MCF 10A (cell line): ENCODE data around the gene C1QL2. TPM values are rescaled to one million over a fixed set of nuclear protein-coding genes. Genes with fewer than 3 reads are reported as not detected.

Source experiments
- BruUV-seq: library from RNA; stranded (reverse); fragments of 400-500 nt; replicated peaks from 2 replicates; lab custom pipeline; 2021; lab: Mats Ljungman, UMichigan
- CTCF ChIA-PET: fragments of 300-600 bp; sonication (Branson Sonifier 250); formaldehyde crosslinking; extraction: SDS; loops from one replicate; lab custom pipeline; 2021; ENCODE audit warnings: antibody characterized with exemption, inconsistent platforms; lab: Yijun Ruan, JAX
- POLR2A ChIA-PET: fragments of 300-600, 350-650 bp; sonication (Branson Sonifier 250); formaldehyde crosslinking; extraction: SDS; loops from one replicate; lab custom pipeline; 2020; ENCODE audit warnings: antibody characterized with exemption, inconsistent platforms; lab: Yijun Ruan, JAX
- DNase-seq: peaks from one replicate; pipeline ENCODE4 v3.0.0-alpha.2; 2018; ENCODE audit not compliant: unreplicated experiment
- H3K27ac Mint-ChIP-seq: one replicate; pipeline ENCODE4 v1.8.0; 2022; ENCODE audit warnings: mild to moderate bottlenecking, low read depth, mixed read lengths; ENCODE audit not compliant: unreplicated experiment
- H3K27me3 Mint-ChIP-seq: one replicate; pipeline ENCODE4 v1.8.0; 2022; ENCODE audit warnings: mixed read lengths; ENCODE audit not compliant: insufficient read depth, unreplicated experiment
- H3K36me3 Mint-ChIP-seq: one replicate; pipeline ENCODE4 v1.8.0; 2022; ENCODE audit warnings: mild to moderate bottlenecking, moderate library complexity, mixed read lengths; ENCODE audit not compliant: insufficient read depth, unreplicated experiment
- H3K4me1 Mint-ChIP-seq: one replicate; pipeline ENCODE4 v1.8.0; 2022; ENCODE audit warnings: mixed read lengths; ENCODE audit not compliant: insufficient read depth, unreplicated experiment
- H3K4me3 Mint-ChIP-seq: one replicate; pipeline ENCODE4 v1.8.0; 2022; ENCODE audit warnings: mild to moderate bottlenecking, moderate library complexity, mixed read lengths; ENCODE audit not compliant: unreplicated experiment
- H3K9me3 Mint-ChIP-seq: one replicate; pipeline ENCODE4 v1.8.0; 2022; ENCODE audit warnings: mixed read lengths; ENCODE audit not compliant: unreplicated experiment
- CTCF ChIP-seq: fragments of 200-600 bp; IDR thresholded peaks from one replicate; pipeline ENCODE4 v1.8.0; 2022; ENCODE audit warnings: antibody characterized with exemption, mild to moderate bottlenecking; ENCODE audit not compliant: unreplicated experiment
- intact Hi-C: fragments of 100-400 bp; cut with micrococcal nuclease; formaldehyde crosslinking; loops from 2 replicates; pipeline ENCODE4 v1.14.1; 2022
- total RNA-seq: library from RNA; stranded (reverse); gene quantifications from 2 replicates; pipeline ENCODE4 v1.2.3, GENCODE V29; 2022

Gene C1QL2
- total RNA-seq, 1 experiment from 2014 or later: not detected

- CTCF ChIA-PET: interaction anchor here (0.6 to 1.6 kb wide), 4 partner anchors 11 to 1969 kb away, joined by 3 to 6 read pairs (median 4); no protein-coding TSS in a partner anchor
- Mint-ChIP-seq H3K9me3 (peaks cover 20% of the 10 kb centered on the region), H3K27me3 (peaks cover 32% of the 10 kb centered on the region), H3K36me3 (no peaks in the 10 kb centered on the region), H3K4me3 (no peak overlapping the region), H3K4me1 (no peaks in the 10 kb centered on the region), H3K27ac (no peak overlapping the region)
- DNase-seq: no peak
- POLR2A ChIA-PET: no interaction called here
- no TSS peak for BruUV-seq
- TF ChIP-seq CTCF: no peak
- intact Hi-C loops: no loop called here
Observed at GRCh38 chr2:119112230-119112629, 46.3 kb downstream of the C1QL2 start.

- H3K36me3 Mint-ChIP-seq: no peaks in the 10 kb centered on the region
- ChIA-PET CTCF (interaction anchor here (0.6 kb wide), 1 partner anchor 1968 kb away, joined by 3 read pairs; no protein-coding TSS in a partner anchor), POLR2A (no interaction called here)
- TF ChIP-seq CTCF: no peak
- no peak overlapping the region for H3K27ac Mint-ChIP-seq
- intact Hi-C loops: no loop called here
- H3K4me3 Mint-ChIP-seq: no peak overlapping the region
- H3K9me3 Mint-ChIP-seq: peaks cover 20% of the 10 kb centered on the region
- no peaks in the 10 kb centered on the region for H3K4me1 Mint-ChIP-seq
- BruUV-seq: no TSS peak
- no peak for DNase-seq
- peaks cover 23% of the 10 kb centered on the region for H3K27me3 Mint-ChIP-seq
Observed at GRCh38 chr2:119111115-119111975, 47.2 kb downstream of the C1QL2 start.

- CTCF ChIA-PET: no interaction called here
- intact Hi-C loops: no loop called here
- Mint-ChIP-seq H3K4me3 (no peak overlapping the region), H3K4me1 (no peaks in the 10 kb centered on the region), H3K27me3 (peaks cover 26% of the 10 kb centered on the region), H3K27ac (no peak overlapping the region), H3K9me3 (peaks cover 28% of the 10 kb centered on the region), H3K36me3 (no peaks in the 10 kb centered on the region)
- DNase-seq: peak; percentile 53
- POLR2A ChIA-PET: no interaction called here
- BruUV-seq: no TSS peak
- TF ChIP-seq CTCF: no peak
Observed at GRCh38 chr2:119109866-119110265, 48.7 kb downstream of the C1QL2 start.

- BruUV-seq: no TSS peak
- H3K4me3 Mint-ChIP-seq: no peak overlapping the region
- intact Hi-C loops: no loop called here
- no peak for DNase-seq
- POLR2A ChIA-PET: no interaction called here
- no peak for TF ChIP-seq CTCF
- H3K27ac Mint-ChIP-seq: no peak overlapping the region
- CTCF ChIA-PET: interaction anchor here (0.8 kb wide), 1 partner anchor 156 kb away, joined by 3 read pairs; no protein-coding TSS in a partner anchor
- H3K36me3 Mint-ChIP-seq: no peaks in the 10 kb centered on the region
- H3K9me3 Mint-ChIP-seq: peaks cover 28% of the 10 kb centered on the region
- peaks cover 21% of the 10 kb centered on the region for H3K27me3 Mint-ChIP-seq
- no peaks in the 10 kb centered on the region for H3K4me1 Mint-ChIP-seq
Observed at GRCh38 chr2:119108186-119108585, 50.4 kb downstream of the C1QL2 start.
